Liver (tissue), 9 donors: ENCODE results near the gene ACKR2. TPM values are rescaled to one million over a fixed set of nuclear protein-coding genes. Genes with fewer than 3 reads are reported as not detected.

Experiments
- DNase-seq: peaks from one replicate; pipeline ENCODE4 v3.0.0-alpha.2; 2017; ENCODE audit warnings: low spot score
- H3K27ac ChIP-seq, 2 donors: one replicate each; pipeline ENCODE4 v1.7.0; 2013; ENCODE audit warnings: inconsistent platforms in 2 of 2, low read length in 2 of 2, control low read depth in 1 of 2, low read depth in 1 of 2, mild to moderate bottlenecking in 1 of 2
- H3K27me3 ChIP-seq, 4 donors: one replicate each; pipeline versions ENCODE4 v1.6.1 to v1.7.0; 2013; ENCODE audit warnings: low read length in 3 of 4, inconsistent platforms in 1 of 4, mild to moderate bottlenecking in 1 of 4, moderate library complexity in 1 of 4; ENCODE audit not compliant: control insufficient read depth in 4 of 4, insufficient read depth in 4 of 4
- H3K36me3 ChIP-seq, 4 donors: one replicate each; pipeline versions ENCODE4 v1.6.1 to v1.7.0; 2013; ENCODE audit warnings: low read length in 3 of 4, mild to moderate bottlenecking in 3 of 4, low read depth in 1 of 4, moderate library complexity in 1 of 4; ENCODE audit not compliant: control insufficient read depth in 4 of 4, insufficient read depth in 3 of 4
- H3K4me1 ChIP-seq, 4 donors: one replicate each; pipeline versions ENCODE4 v1.6.1 to v1.7.0; 2013; ENCODE audit warnings: low read length in 3 of 4, mild to moderate bottlenecking in 3 of 4, moderate library complexity in 1 of 4; ENCODE audit not compliant: control insufficient read depth in 4 of 4, insufficient read depth in 4 of 4
- H3K4me3 ChIP-seq, 3 donors: one replicate each; pipeline versions ENCODE4 v1.6.1 to v1.7.0; 2013; ENCODE audit warnings: low read length in 3 of 3, control low read depth in 1 of 3, low read depth in 1 of 3, mild to moderate bottlenecking in 1 of 3
- H3K9ac ChIP-seq, 2 donors: one replicate each; pipeline ENCODE4 v1.7.0; 2013; ENCODE audit warnings: low read length in 2 of 2, mild to moderate bottlenecking in 2 of 2, moderate library complexity in 2 of 2, control low read depth in 1 of 2, low read depth in 1 of 2
- H3K9me3 ChIP-seq, 4 donors: one replicate each; pipeline versions ENCODE4 v1.6.1 to v1.7.0; 2013; ENCODE audit warnings: low read length in 3 of 4; ENCODE audit not compliant: control insufficient read depth in 4 of 4
- ATF3 ChIP-seq: IDR thresholded peaks from 2 replicates; pipeline ENCODE4 v1.6.1; 2016; ENCODE audit warnings: antibody characterized with exemption
- CTCF ChIP-seq: fragments of 150-350 bp; IDR thresholded peaks from 2 replicates; pipeline ENCODE4 v1.5.1; 2017; ENCODE audit warnings: improper control_type of control experiment, low read depth, low read length; ENCODE audit not compliant: missing input control
- EGR1 ChIP-seq, 2 donors: IDR thresholded peaks; 2 replicates each; pipeline ENCODE4 v1.6.1; 2016 to 2018; ENCODE audit warnings: antibody characterized with exemption in 2 of 2, low read depth in 2 of 2
- FOXA1 ChIP-seq: IDR thresholded peaks from 2 replicates; pipeline ENCODE4 v1.6.1; 2016; ENCODE audit warnings: antibody characterized with exemption
- FOXA2 ChIP-seq: IDR thresholded peaks from 2 replicates; pipeline ENCODE4 v1.6.1; 2016; ENCODE audit warnings: antibody characterized with exemption
- GABPA ChIP-seq, 2 donors: IDR thresholded peaks in 1 of 2; conservative IDR thresholded peaks in 1 of 2; 2 replicates each; pipeline ENCODE4 v1.6.1; 2016; ENCODE audit warnings: antibody characterized with exemption in 2 of 2, mild to moderate bottlenecking in 1 of 2, moderate library complexity in 1 of 2
- HNF4A ChIP-seq, 2 donors: conservative IDR thresholded peaks; 2 replicates each; pipeline ENCODE4 v1.6.1; 2016; ENCODE audit warnings: antibody characterized with exemption in 2 of 2, mild to moderate bottlenecking in 2 of 2
- HNF4G ChIP-seq: IDR thresholded peaks from 2 replicates; pipeline ENCODE4 v1.6.1; 2016; ENCODE audit warnings: antibody characterized with exemption
- JUND ChIP-seq, 2 donors: IDR thresholded peaks; 2 replicates each; pipeline ENCODE4 v1.6.1; 2016; ENCODE audit warnings: antibody characterized with exemption in 2 of 2
- MAX ChIP-seq: IDR thresholded peaks from 2 replicates; pipeline ENCODE4 v1.6.1; 2016; ENCODE audit warnings: antibody characterized with exemption
- NR2F2 ChIP-seq: IDR thresholded peaks from 2 replicates; pipeline ENCODE4 v1.6.1; 2016; ENCODE audit warnings: antibody characterized with exemption
- RAD21 ChIP-seq, 2 donors: IDR thresholded peaks; 2 replicates each; pipeline ENCODE4 v1.6.1; 2016; ENCODE audit warnings: antibody characterized with exemption in 2 of 2, mild to moderate bottlenecking in 2 of 2
- REST ChIP-seq: IDR thresholded peaks from 2 replicates; pipeline ENCODE4 v1.6.1; 2016; ENCODE audit warnings: antibody characterized with exemption, mild to moderate bottlenecking
- RXRA ChIP-seq, 2 donors: IDR thresholded peaks; 2 replicates each; pipeline ENCODE4 v1.6.1; 2017 to 2018; ENCODE audit warnings: antibody characterized with exemption in 2 of 2, mild to moderate bottlenecking in 1 of 2
- SP1 ChIP-seq: IDR thresholded peaks from 2 replicates; pipeline ENCODE4 v1.6.1; 2018; ENCODE audit warnings: antibody characterized with exemption, mild to moderate bottlenecking
- TAF1 ChIP-seq: conservative IDR thresholded peaks from 2 replicates; pipeline ENCODE4 v1.6.1; 2016; ENCODE audit warnings: antibody characterized with exemption, mild to moderate bottlenecking
- YY1 ChIP-seq: IDR thresholded peaks from 2 replicates; pipeline ENCODE4 v1.6.1; 2016; ENCODE audit warnings: antibody characterized with exemption, mild to moderate bottlenecking
- ZBTB33 ChIP-seq: IDR thresholded peaks from 2 replicates; pipeline ENCODE4 v1.6.1; 2016; ENCODE audit warnings: antibody characterized with exemption
- WGBS: extraction: QIAGEN DNeasy Blood & Tissue Kit; methylation state at CpG from one replicate; pipeline ENCODE4 v1.1.7; 2013; 5-methylcytosine and 5-hydroxymethylcytosine counted together
- polyA plus RNA-seq, 2 donors: library from polyadenylated mRNA; stranded (reverse) in 1 of 2; unstranded in 1 of 2; fragments of 200-250 nt in 1 of 2; fragments of >200 nt in 1 of 2; fragmentation: Nextera tagmentation in 1 of 2; extraction: Ambion mirVana in 1 of 2; gene quantifications; one replicate each; pipeline versions ENCODE4 v1.2.1 to v1.2.3, GENCODE V29; 2013 to 2015
- total RNA-seq, 2 donors: library from RNA; depleted of rRNA; stranded (reverse); fragments of >200 nt; gene quantifications; one replicate each; pipeline ENCODE4 v1.2.3, GENCODE V29; 2014
- donor health status: healthy.
- donor health status: healthy.
- donor health status: healthy.
- donor health status: healthy.
- donor health status: healthy.

ACKR2 gene
- total and polyA plus RNA-seq, 4 donors: 7.3 to 19.3 (median 10.8) TPM

GRCh38 chr3:42830437-42831320 is 21.4 kb downstream of the ACKR2 start:
- H3K4me1 ChIP-seq: peaks cover 6 to 44% (median 40%) of the 10 kb centered on the region in 4 donors
- no peaks in the 10 kb centered on the region for H3K36me3 ChIP-seq
- DNase-seq: no peak
- H3K9me3 ChIP-seq: no peaks in the 10 kb centered on the region
- TF ChIP-seq GABPA (IDR thresholded peaks at IDR 0.05 in 1 of 2, conservative IDR thresholded peaks at IDR 0.05 in 1 of 2): no peak
- no peak for TF ChIP-seq ATF3
- no peak for TF ChIP-seq RXRA (IDR thresholded peaks at IDR 0.05)
- TF ChIP-seq NR2F2: no peak
- peak in 1 of 2 donors; percentile 7 for TF ChIP-seq HNF4A (conservative IDR thresholded peaks at IDR 0.05)
- no peak for TF ChIP-seq ZBTB33
- no peak for TF ChIP-seq YY1
- TF ChIP-seq FOXA1: no peak
- no peak for TF ChIP-seq REST
- no peak for TF ChIP-seq EGR1 (IDR thresholded peaks at IDR 0.05; ENCODE audit: low read depth in 2 of 2)
- TF ChIP-seq JUND (IDR thresholded peaks at IDR 0.05): no peak
- TF ChIP-seq FOXA2: no peak
- TF ChIP-seq TAF1: no peak
- TF ChIP-seq RAD21 (IDR thresholded peaks at IDR 0.05): peak; percentile 90 to 91
- peak; percentile 19 for TF ChIP-seq HNF4G
- TF ChIP-seq SP1: no peak
- TF ChIP-seq MAX: no peak
- peak; percentile 81 for TF ChIP-seq CTCF
- no peak overlapping the region for H3K4me3 ChIP-seq
- no peaks in the 10 kb centered on the region for H3K27me3 ChIP-seq
- peak overlapping the region in 1 of 2 donors; percentile 26 for H3K9ac ChIP-seq
- peak overlapping the region; percentile 74 to 79 for H3K27ac ChIP-seq
- 27% methylated on average over 7 of the region's 7 CpGs for WGBS
